Uterus (tissue), 2 donors: ENCODE data around the gene HK3.

ENCODE experiments used
- POLR2A ChIP-seq, 2 donors: fragments of 450-650 bp; IDR thresholded peaks; one replicate each; pipeline ENCODE4 v1.6.1; 2016; ENCODE audit warnings: antibody characterized with exemption in 2 of 2, mild to moderate bottlenecking in 1 of 2, moderate library complexity in 1 of 2
- TF ChIP-seq, protein P1 (sequence below), 4 experiments: fragments of 200-600 bp in 2 of 4; fragments of 450-650 bp in 2 of 4; sonication (generic) in 2 of 4; IDR thresholded peaks; one replicate each; pipeline ENCODE4 v1.5.1; 2016 to 2019; ENCODE audit warnings: antibody characterized with exemption in 4 of 4, mild to moderate bottlenecking in 2 of 4, moderate library complexity in 1 of 4

DNA sequence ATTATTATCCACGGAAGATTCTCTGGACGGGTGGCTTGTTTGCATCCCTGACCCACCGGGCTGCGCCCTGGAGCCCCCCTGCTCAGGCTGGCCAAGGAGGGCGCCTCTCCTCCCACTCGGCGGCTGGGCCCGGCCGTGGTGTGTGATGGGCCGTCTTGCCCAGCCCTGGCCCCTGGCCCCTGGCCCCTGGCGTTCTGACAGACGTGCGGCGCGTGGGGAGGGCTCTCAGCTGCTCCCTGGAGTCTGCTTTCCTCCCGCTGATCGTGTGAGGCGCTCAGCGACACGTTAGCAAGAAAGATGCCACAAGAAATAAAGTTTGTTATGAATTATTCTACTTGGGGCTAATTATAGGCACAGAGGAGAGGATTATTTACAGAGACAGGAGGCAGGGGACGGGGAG is 55.5 kb downstream of the HK3 start:
- TF ChIP-seq POLR2A (IDR thresholded peaks at IDR 0.05): no peak
- TF ChIP-seq, protein P1, sequence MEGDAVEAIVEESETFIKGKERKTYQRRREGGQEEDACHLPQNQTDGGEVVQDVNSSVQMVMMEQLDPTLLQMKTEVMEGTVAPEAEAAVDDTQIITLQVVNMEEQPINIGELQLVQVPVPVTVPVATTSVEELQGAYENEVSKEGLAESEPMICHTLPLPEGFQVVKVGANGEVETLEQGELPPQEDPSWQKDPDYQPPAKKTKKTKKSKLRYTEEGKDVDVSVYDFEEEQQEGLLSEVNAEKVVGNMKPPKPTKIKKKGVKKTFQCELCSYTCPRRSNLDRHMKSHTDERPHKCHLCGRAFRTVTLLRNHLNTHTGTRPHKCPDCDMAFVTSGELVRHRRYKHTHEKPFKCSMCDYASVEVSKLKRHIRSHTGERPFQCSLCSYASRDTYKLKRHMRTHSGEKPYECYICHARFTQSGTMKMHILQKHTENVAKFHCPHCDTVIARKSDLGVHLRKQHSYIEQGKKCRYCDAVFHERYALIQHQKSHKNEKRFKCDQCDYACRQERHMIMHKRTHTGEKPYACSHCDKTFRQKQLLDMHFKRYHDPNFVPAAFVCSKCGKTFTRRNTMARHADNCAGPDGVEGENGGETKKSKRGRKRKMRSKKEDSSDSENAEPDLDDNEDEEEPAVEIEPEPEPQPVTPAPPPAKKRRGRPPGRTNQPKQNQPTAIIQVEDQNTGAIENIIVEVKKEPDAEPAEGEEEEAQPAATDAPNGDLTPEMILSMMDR (IDR thresholded peaks at IDR 0.05): no peak
